GM19468 (cell line): Measurements from ENCODE around the gene NEDD4L.

ENCODE experiments used
- ATAC-seq: cut with Tn5 transposase; IDR thresholded peaks from one replicate; pipeline ENCODE4 v1.9.1; 2021; ENCODE audit warnings: mild to moderate bottlenecking, moderate library complexity, moderate number of reproducible peaks; ENCODE audit not compliant: unreplicated experiment; ENCODE audit errors: extremely low read depth

The NEDD4L gene

DNA sequence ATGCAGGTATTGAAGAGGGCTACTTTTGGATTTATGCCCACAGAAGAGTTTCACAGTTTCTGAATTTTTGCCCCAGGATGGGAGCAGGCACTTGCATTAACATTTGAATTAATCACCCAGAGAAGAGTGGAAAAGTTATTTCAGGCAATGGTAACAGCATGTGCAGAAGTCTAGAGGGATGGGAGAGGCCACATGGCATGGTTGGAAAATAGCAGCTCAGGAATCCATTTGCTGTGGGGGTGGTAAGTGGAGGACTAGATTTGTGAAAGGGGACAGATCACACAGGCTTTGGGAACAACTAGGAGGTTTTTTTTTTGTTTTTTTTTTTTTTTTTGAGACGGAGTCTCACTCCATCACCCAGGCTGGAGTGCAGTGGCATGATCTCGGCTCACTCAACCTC is 65.2 kb downstream of the NEDD4L start:
- ATAC-seq, result no peak

DNA sequence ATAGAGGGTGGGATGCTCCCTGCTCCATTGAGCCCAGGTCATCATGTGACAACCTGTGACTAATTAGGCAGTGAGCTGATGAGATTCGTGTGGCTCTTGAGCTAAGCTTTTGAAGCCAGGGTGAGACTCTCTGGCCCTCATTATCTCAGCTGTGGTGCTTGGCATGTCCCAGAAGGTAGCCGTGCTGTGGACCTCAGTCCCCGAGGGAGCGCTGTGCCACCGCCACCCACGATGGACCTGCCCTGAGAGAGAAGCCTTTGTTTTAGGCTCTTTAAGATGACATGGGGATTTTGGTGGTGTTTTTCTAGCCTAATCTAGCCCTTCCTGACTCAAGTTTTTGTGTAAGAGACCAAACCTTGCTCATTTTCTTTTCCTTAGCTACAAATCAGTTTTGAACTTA is 66.4 kb downstream of the NEDD4L start:
- no peak for ATAC-seq

DNA sequence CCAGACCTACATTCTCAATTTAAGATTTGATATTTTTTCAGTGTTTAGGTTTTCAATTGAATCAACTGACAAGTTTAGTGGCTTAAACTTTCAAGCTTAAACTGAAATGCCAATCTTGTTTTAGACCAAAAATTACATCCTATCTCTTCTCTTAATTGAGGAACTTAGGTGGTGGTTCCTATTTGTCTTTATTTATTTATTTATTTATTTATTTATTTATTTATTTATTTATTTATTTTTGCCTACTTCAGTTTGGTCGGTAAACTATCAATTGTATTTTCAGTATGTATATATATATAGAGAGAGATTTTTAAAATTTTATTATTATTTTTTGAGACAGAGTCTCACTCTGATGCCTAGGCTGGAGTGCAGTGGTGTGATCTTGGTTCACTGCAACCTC is 68.1 kb downstream of the NEDD4L start:
- no peak for ATAC-seq

DNA sequence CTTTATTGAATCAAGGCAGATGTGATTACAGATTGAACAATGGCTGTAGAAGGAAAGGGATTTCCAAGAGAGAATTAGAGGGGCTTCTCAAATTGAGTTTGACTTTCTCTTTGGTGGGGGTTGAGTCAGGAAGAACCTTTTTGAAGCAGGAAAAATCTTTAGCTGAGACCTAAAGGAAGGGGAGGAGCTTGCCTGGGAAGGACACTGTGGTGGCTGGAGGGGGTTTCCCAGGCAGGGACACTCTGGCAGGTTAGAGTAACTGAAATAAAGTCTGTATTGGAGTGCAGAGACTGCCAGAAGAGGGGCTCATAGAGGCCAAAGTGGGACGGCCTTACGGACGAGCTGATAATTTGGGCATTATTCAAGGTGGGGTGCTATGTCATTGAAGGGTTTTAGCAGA is 69.3 kb downstream of the NEDD4L start:
- no peak for ATAC-seq

DNA sequence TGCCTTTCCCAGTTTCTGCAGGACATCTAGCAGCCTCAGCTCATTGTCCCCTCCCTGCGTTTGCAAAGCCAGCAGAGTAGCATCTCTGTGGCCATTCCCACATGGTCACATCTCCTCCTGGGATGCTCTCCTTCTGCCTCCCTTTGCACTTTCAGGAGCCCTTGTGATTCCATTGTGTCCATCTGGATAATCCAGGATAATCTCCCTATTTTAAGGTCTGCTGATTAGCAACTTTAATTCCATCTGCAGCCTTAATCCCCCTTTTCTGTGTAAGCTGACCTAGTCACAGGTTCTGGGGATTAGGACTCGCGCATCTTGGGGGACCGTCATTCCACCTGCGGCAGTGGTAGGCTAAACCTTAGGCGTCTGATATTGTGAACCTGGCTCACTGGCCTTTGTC is 70.7 kb downstream of the NEDD4L start:
- ATAC-seq, result no peak

DNA sequence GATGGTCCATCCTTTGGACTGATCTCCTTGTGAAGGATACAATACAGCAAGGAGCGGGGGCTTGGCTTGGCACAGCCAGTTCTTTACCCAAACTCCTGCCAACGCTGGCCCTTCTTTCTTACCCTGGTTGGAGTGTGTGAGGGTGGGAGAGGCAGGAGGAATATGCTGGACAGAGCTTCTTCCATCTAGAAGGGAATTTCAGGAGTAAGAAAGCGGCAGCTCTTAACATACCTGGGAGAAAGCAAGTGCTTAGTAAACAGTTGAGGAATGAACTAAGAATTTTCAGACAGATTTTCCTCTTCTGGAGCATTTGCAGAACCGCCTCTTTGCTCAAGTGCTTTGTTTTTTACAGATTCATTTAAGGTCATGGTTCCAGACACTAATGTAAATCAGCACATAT is 72.8 kb downstream of the NEDD4L start:
- ATAC-seq, result no peak

DNA sequence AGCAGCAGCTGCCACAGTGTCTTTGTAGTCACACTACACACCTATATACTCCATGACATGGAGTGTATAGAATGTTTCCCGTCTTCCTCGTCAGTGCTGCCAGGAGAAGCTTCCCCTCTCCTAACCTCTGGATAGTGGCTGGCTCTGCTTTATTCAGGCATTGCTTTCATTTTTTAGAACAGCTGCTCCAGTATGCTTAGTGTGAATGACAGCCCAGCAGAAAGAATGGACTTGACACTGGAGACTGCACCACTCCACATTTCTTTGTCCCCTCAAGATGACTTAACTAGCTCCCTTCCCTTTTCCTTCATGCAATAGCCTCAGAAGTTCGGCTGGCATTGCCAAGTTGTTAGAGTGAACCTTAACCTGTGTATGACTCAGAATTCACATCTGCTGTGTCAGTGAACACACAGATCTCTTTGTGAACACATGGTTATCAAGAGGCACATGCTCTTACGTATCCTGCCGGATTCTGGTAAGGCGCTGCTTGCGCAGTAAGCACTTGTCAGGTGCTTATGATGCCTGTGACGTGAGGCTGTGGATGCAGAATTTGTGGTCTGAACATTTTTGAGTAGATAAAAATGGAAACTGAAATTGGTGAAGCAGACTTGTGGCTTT is 73.9 kb downstream of the NEDD4L start:
- no peak for ATAC-seq

DNA sequence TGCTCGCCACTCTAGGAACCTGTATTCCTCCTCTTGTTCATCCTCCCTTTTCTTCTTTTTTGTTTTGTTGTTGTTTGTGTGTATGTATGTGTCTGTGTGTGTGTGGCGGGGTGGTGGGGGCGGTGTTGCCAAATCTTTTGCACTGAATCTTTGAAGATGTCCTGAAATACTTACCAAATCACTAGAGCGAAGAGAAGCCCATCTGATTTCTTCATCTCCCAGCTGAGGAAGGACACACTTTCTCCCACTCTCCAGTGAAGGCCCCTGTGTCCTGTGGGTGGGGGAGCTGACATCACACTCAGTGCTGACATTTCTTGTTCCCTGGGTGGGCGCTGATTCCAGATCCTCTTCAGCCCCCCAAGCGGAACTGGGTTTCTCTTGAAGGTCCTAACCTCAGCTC is 74.5 kb downstream of the NEDD4L start:
- no peak for ATAC-seq

DNA sequence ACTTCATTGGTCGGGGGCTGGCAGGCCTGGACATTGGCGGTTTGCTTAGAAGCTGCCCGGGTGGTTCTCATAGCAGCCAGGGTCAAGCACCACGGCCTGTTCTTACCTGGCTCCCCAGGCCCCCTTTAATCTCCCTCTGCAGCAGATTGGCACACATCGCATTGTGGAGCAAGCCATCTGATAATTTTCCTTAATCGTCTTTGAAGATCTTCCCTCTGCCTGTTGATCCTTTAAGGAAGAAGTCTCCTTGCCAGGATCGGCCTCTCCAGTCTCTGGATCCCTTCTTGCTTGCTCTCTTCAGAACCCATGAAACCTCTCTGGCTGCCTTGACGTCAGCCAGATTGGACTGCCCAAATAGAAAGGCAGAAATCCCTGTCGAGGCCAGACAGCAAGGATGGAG is 75.8 kb downstream of the NEDD4L start:
- no peak for ATAC-seq

DNA sequence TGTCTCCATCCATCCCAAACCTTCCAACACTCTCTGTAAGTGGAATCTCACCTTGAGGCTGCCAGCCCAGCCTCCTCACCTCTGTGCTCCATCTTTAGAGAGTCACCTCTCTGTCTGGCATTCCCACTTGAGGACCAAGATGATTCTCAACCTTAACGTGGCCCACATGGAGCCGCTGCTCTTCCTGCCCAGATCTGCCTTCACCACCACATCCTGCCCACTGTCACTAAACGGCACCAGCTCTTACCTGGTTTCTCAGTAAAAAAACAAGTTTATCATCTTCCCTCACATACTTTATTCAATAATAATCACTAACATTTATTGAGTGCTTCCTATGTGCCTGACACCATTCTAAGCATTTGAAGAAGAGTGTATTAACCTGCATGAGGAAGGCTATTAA is 80.4 kb downstream of the NEDD4L start:
- ATAC-seq, result no peak

DNA sequence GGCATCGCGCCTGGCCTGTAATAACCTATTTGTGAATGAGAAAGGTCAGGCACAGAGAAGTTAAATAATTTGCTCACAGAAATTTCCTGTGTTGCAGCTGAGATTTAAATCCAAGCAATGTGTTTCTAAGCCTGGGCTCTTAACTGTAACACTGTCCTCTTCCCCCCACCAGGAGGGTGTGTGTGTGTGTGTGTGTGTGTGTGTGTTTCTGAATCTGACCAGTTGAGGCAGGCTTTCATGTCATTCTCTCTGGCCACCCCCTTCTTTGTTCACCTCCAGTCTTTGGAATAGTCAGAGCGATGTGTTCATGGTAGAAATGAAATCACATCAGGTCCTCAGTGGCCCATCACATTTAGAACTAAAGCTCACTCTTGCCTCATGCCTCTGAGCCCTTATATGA is 81.2 kb downstream of the NEDD4L start:
- no peak for ATAC-seq

DNA sequence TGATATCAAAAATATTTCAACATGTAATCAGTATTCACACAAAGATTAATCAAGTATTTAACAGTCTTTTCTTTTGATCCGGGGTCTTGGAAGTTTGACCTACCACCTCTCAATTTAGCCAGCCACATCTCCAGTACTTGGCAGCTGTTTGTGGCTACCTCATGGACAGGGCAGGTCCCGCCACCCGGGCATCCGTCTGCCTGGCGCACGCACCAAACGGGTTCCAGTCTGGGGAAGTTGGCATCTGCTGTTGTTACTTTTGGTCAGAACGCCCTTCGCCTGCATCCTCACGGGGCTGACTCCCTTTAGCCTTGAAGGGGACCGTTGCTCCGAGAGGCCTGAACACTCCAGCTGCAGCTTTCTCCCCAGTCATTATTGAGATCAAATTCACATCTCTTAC is 81.7 kb downstream of the NEDD4L start:
- ATAC-seq, result no peak

DNA sequence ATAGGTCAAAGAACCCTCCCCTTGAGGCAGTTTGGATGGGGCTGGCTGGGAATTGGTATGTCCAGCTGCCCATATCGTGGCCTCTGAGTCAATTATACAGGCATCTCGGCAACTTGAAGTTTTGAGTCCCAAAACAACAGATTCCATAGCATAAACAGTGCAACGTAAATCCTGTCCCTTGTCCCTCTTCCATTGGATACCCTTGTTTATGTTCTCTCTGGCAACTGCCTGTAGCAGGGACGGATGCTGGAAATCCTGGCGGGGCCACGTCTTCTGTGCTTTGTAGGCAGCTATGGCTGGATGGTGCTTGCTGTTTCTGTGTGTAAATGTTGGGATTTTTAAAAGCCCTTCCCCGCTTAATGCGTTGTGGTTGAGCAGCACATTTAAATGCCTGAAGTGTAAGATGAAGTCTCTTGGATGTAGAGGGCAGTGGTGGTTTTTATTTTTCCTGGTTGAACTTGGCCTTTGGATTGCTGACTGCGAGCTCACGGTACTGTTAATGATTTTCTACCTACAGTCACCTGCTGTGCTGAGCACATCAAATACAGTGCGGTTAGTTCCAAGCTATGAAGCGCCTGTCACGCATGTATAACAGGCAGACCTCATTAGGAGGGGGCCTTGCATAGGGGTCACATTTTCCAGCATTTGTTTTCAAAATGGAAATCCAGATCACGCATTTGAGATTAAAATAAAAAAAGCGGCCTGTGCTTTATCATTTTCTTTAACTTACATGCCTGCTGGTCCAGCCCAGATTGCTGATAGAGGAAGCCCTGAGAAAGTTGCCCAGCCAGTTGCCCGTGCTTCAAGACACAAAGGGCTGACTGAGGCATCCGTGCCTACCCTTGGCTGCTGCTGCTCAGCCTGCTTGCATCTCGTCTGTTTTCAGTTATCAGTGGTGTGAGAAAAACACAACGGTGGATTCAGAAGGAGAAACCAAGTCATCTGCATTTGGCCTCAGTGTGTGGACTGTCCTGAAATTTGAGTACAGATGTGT is 84.7 kb downstream of the NEDD4L start:
- ATAC-seq, result no peak

DNA sequence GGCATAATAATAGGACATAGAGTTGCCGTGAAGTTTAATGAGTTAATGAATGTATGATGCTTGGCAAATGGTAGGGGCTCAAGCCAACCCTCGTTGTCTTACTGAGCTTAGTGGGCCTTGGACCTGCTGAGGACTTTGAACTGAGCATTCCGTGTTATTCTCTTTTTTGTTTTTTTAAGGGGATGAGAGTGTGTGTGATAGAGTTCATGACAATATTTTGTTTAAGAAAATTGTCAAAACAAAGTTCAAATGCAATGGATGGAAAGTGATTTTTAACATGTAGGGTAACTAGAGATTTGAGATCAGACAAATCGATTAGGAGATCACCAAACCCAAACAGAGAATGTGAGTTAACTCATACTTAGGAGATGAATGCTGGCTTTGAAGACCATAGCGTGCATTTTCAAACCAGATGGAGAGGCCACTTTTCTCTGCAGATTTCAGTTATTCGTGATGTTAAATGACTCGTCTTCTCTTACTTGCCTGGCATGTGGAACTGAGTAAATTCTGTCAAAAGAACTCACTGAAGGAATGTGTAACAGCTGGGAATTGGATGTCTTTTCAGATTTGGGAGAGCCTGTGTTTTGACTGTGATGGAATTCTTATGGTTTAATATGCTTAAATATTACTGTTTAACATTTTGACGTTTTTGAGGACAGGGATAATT is 88.7 kb downstream of the NEDD4L start:
- ATAC-seq, result no peak

DNA sequence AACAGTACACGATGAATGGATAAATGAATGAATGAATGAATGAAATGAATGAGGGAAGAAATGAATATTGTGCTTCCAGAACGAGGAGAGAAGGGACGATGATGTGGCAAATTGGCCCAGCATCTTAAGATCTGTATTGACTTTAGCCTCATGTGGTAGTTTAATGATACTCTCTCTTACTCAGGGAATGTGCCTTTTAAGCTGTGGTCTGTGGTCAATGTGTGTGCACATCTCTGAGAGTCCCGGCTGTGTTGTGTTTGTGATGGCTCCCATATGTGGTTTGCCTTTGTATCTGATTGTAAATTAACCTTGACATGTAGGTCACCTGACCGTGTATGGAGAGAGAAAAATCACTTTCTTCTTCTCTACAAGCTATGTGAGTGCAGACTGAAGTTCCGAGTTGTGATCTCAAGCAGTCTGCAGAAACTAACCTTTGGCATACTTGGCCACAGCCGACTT is 91.2 kb downstream of the NEDD4L start:
- peak; percentile 38 for ATAC-seq

DNA sequence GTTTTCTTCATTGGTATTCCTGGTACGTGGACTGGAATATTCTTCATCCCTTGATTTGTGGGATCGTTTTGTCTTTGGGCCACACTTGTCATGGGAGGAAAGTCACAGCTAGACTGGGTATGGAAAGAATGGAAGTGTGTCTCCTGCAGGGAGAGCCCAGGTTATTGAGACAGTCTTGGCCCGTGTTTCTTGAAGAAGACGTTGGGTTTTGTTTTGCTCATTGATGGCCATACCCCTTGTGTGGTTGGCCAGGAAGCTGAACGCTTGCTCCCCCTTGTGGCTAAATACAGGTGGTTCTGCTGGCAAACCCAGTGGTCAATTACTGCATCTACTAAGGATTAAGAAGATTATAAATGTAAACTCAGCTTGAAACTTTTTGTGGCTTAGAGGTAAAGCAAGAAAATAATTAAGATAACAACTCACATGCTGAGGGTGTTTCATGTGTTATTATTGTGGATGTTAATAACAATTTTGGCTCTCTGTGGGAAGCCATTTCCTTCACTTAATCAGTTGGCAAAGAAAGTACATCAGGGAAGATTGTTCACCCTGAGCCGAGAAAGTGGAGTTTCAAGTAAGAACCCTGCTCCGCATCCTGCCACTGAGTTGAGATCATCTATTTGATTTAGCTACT is 91.8 kb downstream of the NEDD4L start:
- ATAC-seq, result peak; percentile 55

DNA sequence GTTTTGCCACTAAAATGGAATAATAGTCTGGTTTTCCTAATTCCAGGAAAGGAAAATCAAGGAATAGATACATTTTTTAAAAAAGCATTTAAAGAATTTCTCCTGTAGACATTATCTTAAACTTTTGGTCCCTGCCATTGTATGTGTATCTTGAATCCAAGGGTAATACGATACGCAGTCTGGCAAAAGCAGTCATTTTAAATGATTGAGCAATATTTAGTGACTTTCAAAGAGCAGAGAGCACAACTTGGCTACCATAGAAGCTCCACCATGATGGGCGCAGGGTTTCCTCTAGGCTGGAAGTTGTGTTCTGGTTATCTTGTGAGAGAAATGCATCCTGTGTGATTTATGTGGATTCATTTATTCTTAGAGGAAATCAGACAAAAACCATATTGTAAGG is 92.9 kb downstream of the NEDD4L start:
- ATAC-seq, result no peak

DNA sequence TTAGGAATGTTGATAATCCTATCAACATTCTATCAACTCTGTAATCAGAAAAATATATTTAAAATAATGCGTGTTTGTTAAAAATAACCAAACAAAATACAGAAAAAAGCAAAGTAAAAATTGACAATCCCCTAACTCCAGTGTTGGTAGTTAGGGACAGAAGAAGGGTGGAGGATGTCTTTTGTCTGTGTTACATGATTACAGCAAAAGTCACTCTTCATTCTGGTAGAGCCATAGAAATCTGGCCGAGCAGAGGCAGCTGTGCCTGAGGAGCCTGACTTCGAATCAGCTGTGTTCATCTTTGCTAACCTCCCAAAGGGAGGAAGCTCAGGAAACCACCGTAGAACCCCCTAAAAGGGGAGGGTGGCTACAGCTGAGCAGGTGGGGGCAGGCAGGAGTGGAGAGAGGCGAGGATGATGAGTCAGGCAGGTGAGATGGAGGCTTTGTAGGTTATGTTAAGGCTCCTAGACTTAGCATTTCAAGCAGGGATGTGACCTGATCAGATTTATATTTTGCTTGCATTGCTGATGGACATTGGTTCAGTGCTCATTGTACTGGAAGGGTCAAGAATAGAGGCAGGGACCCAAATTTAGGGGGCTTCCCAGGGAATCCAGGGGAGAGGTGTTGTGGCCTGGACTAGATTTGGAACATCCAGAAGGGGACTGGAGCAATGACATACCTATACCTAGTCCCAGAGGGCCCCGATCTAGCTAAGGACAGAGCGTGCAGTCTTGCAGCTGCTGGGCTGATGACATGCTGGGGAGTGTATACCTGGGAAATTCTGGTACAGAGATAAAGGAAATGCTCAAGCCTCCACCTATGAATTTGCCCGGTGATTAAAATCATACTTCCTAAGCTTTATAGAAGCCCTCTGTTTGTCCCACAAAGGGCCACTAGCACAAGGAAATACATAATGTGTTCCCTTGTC is 95.7 kb downstream of the NEDD4L start:
- ATAC-seq, result no peak
